Mononuclear cell (primary cell): ENCODE data around the gene DYSF. TPM values are rescaled to one million over a fixed set of nuclear protein-coding genes. Genes with fewer than 3 reads are reported as not detected.

Experiments
- H3K27me3 ChIP-seq: 2 replicates; pipeline ENCODE4 v1.6.0; 2011; ENCODE audit warnings: low read length, control low read depth; ENCODE audit not compliant: insufficient read depth
- H3K4me1 ChIP-seq: 2 replicates; pipeline ENCODE4 v1.5.1; 2011; ENCODE audit warnings: mild to moderate bottlenecking, low read length, control low read depth; ENCODE audit not compliant: insufficient read depth
- H3K4me3 ChIP-seq: 2 replicates; pipeline ENCODE4 v1.5.1; 2011; ENCODE audit warnings: mild to moderate bottlenecking, low read length, moderate library complexity
- H3K9me3 ChIP-seq: 2 replicates; pipeline ENCODE4 v1.5.1; 2011; ENCODE audit warnings: low read depth, mild to moderate bottlenecking, control low read depth, low read length
- total RNA-seq: library from RNA; depleted of rRNA; stranded (reverse); fragments of >200 nt; gene quantifications from one replicate; pipeline ENCODE4 v1.2.3, GENCODE V29; 2012

DYSF gene
- total RNA-seq, 1 donor: 13.3 TPM

GRCh38 chr2:71659868-71660518 lies 206.6 kb downstream of the DYSF start:
- Histone ChIP-seq H3K27me3 (no peaks in the 10 kb centered on the region), H3K4me3 (no peak overlapping the region), H3K4me1 (no peaks in the 10 kb centered on the region), H3K9me3 (no peaks in the 10 kb centered on the region)

- no peaks in the 10 kb centered on the region for H3K27me3 ChIP-seq
- H3K9me3 ChIP-seq: no peaks in the 10 kb centered on the region
- H3K4me1 ChIP-seq: no peaks in the 10 kb centered on the region
- no peak overlapping the region for H3K4me3 ChIP-seq
These were observed 208.4 kb downstream of the DYSF start for GRCh38 chr2:71661782-71662181.

- H3K27me3 ChIP-seq: no peaks in the 10 kb centered on the region
- no peaks in the 10 kb centered on the region for H3K4me1 ChIP-seq
- H3K9me3 ChIP-seq: no peaks in the 10 kb centered on the region
These were observed 209.5 kb downstream of the DYSF start for GRCh38 chr2:71662665-71663394.

GRCh38 chr2:71664161-71664560 lies 210.8 kb downstream of the DYSF start:
- Histone ChIP-seq H3K9me3 (no peaks in the 10 kb centered on the region), H3K4me3 (no peak overlapping the region), H3K4me1 (no peaks in the 10 kb centered on the region), H3K27me3 (no peaks in the 10 kb centered on the region)

More at GRCh38 chr2:71662665-71663394, 209.5 kb downstream of the DYSF start:
- H3K4me3 ChIP-seq: no peak overlapping the region

GRCh38 chr2:71665168-71666093 lies 212.1 kb downstream of the DYSF start:
- no peaks in the 10 kb centered on the region for H3K27me3 ChIP-seq
- H3K4me3 ChIP-seq: no peak overlapping the region
- no peaks in the 10 kb centered on the region for H3K9me3 ChIP-seq
- no peaks in the 10 kb centered on the region for H3K4me1 ChIP-seq

- Histone ChIP-seq H3K27me3 (no peaks in the 10 kb centered on the region), H3K4me1 (no peaks in the 10 kb centered on the region), H3K9me3 (no peaks in the 10 kb centered on the region), H3K4me3 (no peak overlapping the region)
These were observed 212.7 kb downstream of the DYSF start for GRCh38 chr2:71666094-71666474.

- Histone ChIP-seq H3K9me3 (no peaks in the 10 kb centered on the region), H3K27me3 (no peaks in the 10 kb centered on the region), H3K4me3 (no peak overlapping the region), H3K4me1 (no peaks in the 10 kb centered on the region)
These were observed 214.2 kb downstream of the DYSF start for GRCh38 chr2:71667256-71668182.

- Histone ChIP-seq H3K27me3 (no peaks in the 10 kb centered on the region), H3K4me1 (no peaks in the 10 kb centered on the region), H3K4me3 (no peak overlapping the region), H3K9me3 (no peaks in the 10 kb centered on the region)
These were observed 215.1 kb downstream of the DYSF start for GRCh38 chr2:71668326-71669057.

- H3K4me1 ChIP-seq: no peaks in the 10 kb centered on the region
- H3K4me3 ChIP-seq: no peak overlapping the region
- no peaks in the 10 kb centered on the region for H3K9me3 ChIP-seq
- no peaks in the 10 kb centered on the region for H3K27me3 ChIP-seq
These were observed 215.7 kb downstream of the DYSF start for GRCh38 chr2:71669058-71669456.

- no peaks in the 10 kb centered on the region for H3K9me3 ChIP-seq
- H3K27me3 ChIP-seq: no peaks in the 10 kb centered on the region
- no peaks in the 10 kb centered on the region for H3K4me1 ChIP-seq
- H3K4me3 ChIP-seq: no peak overlapping the region
These were observed 216.5 kb downstream of the DYSF start for GRCh38 chr2:71669628-71670429.

GRCh38 chr2:71670430-71670795 lies 217.1 kb downstream of the DYSF start:
- H3K4me3 ChIP-seq: no peak overlapping the region
- no peaks in the 10 kb centered on the region for H3K27me3 ChIP-seq
- no peaks in the 10 kb centered on the region for H3K4me1 ChIP-seq
- no peaks in the 10 kb centered on the region for H3K9me3 ChIP-seq

GRCh38 chr2:71671203-71671854 lies 218.0 kb downstream of the DYSF start:
- Histone ChIP-seq H3K4me1 (no peaks in the 10 kb centered on the region), H3K4me3 (no peak overlapping the region), H3K27me3 (no peaks in the 10 kb centered on the region), H3K9me3 (no peaks in the 10 kb centered on the region)
